SK-N-SH treated with all-trans-retinoic acid at 6 μM for 48 hours (cell line): ENCODE results near the gene CDX2.

ENCODE experiments used
- ATAC-seq: fragments of 200-7000 bp; cut with Tn5 transposase; 3 replicates; pipeline ENCODE4 v1.9.1; 2020; ENCODE audit warnings: mild to moderate bottlenecking, moderate library complexity
- ARNTL ChIP-seq: fragments of 450-650 bp; formaldehyde crosslinking; IDR thresholded peaks from 2 replicates; pipeline ENCODE4 v1.5.0; 2020; ENCODE audit warnings: low read depth, mild to moderate bottlenecking, moderate library complexity, borderline replicate concordance
- BACH2 ChIP-seq: fragments of 250-450 bp; sonication (Bioruptor Pico); IDR thresholded peaks from 2 replicates; pipeline ENCODE4 v1.9.0; 2021; ENCODE audit warnings: mild to moderate bottlenecking, borderline replicate concordance
- CREB5 ChIP-seq: fragments of 250-450 bp; sonication (Bioruptor Pico); IDR thresholded peaks from 2 replicates; pipeline ENCODE4 v1.5.1; 2020; ENCODE audit warnings: low read depth, mild to moderate bottlenecking, moderate library complexity
- CSDC2 ChIP-seq: fragments of 250-450 bp; sonication (Bioruptor Pico); IDR thresholded peaks from 2 replicates; pipeline ENCODE4 v1.5.0; 2020; ENCODE audit warnings: mild to moderate bottlenecking, moderate library complexity
- CSRNP3 ChIP-seq: fragments of 250-450 bp; sonication (Bioruptor Pico); IDR thresholded peaks from 2 replicates; pipeline ENCODE4 v1.5.1; 2021; ENCODE audit warnings: mild to moderate bottlenecking, moderate library complexity
- ESRRG ChIP-seq: fragments of 250-450 bp; sonication (Bioruptor Pico); IDR thresholded peaks from 2 replicates; pipeline ENCODE4 v1.6.1; 2021; ENCODE audit warnings: mild to moderate bottlenecking
- ISL1 ChIP-seq: fragments of 250-450 bp; sonication (Bioruptor Pico); IDR thresholded peaks from 2 replicates; pipeline ENCODE4 v2.1.2; 2022; ENCODE audit warnings: mild to moderate bottlenecking, moderate library complexity
- OSR1 ChIP-seq: fragments of 250-450 bp; sonication (Bioruptor Pico); IDR thresholded peaks from 2 replicates; pipeline ENCODE4 v1.8.0; 2022; ENCODE audit warnings: moderate library complexity, mild to moderate bottlenecking, inconsistent platforms
- PATZ1 ChIP-seq: fragments of 250-450 bp; sonication (Bioruptor Pico); IDR thresholded peaks from 2 replicates; pipeline ENCODE4 v1.8.0; 2020; ENCODE audit warnings: mild to moderate bottlenecking, moderate library complexity, borderline replicate concordance
- PPARA ChIP-seq: fragments of 250-450 bp; sonication (Bioruptor Pico); IDR thresholded peaks from 2 replicates; pipeline ENCODE4 v1.5.0; 2020; ENCODE audit warnings: mild to moderate bottlenecking, borderline replicate concordance
- RARB ChIP-seq: fragments of 250-450 bp; sonication (Bioruptor Pico); IDR thresholded peaks from 2 replicates; pipeline ENCODE4 v1.8.0; 2021; ENCODE audit warnings: mild to moderate bottlenecking, moderate library complexity
- SNAI2 ChIP-seq: fragments of 250-450 bp; sonication (Bioruptor Pico); IDR thresholded peaks from 2 replicates; pipeline ENCODE4 v1.5.0; 2020; ENCODE audit warnings: mild to moderate bottlenecking, moderate library complexity
- TCF4 ChIP-seq: fragments of 250-450 bp; sonication (Bioruptor Pico); IDR thresholded peaks from 2 replicates; pipeline ENCODE4 v1.8.0; 2021; ENCODE audit warnings: mild to moderate bottlenecking, moderate library complexity, borderline replicate concordance
- TOX ChIP-seq: fragments of 250-450 bp; sonication (Bioruptor Pico); IDR thresholded peaks from 2 replicates; pipeline ENCODE4 v1.8.0; 2021; ENCODE audit warnings: mild to moderate bottlenecking, moderate library complexity, borderline replicate concordance
- TSHZ2 ChIP-seq: fragments of 250-450 bp; sonication (Bioruptor Pico); IDR thresholded peaks from 2 replicates; pipeline ENCODE4 v1.5.0; 2020; ENCODE audit warnings: mild to moderate bottlenecking, moderate library complexity
- ZC3H10 ChIP-seq: fragments of 250-450 bp; sonication (Bioruptor Pico); IDR thresholded peaks from 2 replicates; pipeline ENCODE4 v1.5.1; 2021; ENCODE audit warnings: mild to moderate bottlenecking, moderate library complexity
- ZFP3 ChIP-seq: fragments of 250-450 bp; sonication (Bioruptor Pico); IDR thresholded peaks from 2 replicates; pipeline ENCODE4 v1.5.0; 2020; ENCODE audit warnings: mild to moderate bottlenecking, moderate library complexity
- ZFP30 ChIP-seq: fragments of 450-650 bp; formaldehyde crosslinking; IDR thresholded peaks from 2 replicates; pipeline ENCODE4 v1.5.0; 2022; ENCODE audit warnings: mild to moderate bottlenecking, moderate library complexity
- ZNF565 ChIP-seq: fragments of 450-650 bp; formaldehyde crosslinking; conservative IDR thresholded peaks from 2 replicates; pipeline ENCODE4 v1.5.0; 2020; ENCODE audit warnings: low read depth, mild to moderate bottlenecking, moderate library complexity
- ZNF70 ChIP-seq: fragments of 450-650 bp; formaldehyde crosslinking; IDR thresholded peaks from 2 replicates; pipeline ENCODE4 v1.5.0; 2020; ENCODE audit warnings: mild to moderate bottlenecking, moderate library complexity
- ZNF8 ChIP-seq: fragments of 450-650 bp; formaldehyde crosslinking; IDR thresholded peaks from 2 replicates; pipeline ENCODE4 v1.5.0; 2020; ENCODE audit warnings: mild to moderate bottlenecking, moderate library complexity

Gene CDX2

GRCh38 chr13:27922883-27923612 is 46.1 kb downstream of the CDX2 start (continued):
- TF ChIP-seq TOX (CRISPR knock-in tag) (no peak), CSRNP3 (CRISPR knock-in tag) (no peak)

GRCh38 chr13:27921961-27922882 is 46.9 kb downstream of the CDX2 start:
- no peak for ATAC-seq
- TF ChIP-seq CREB5 (no peak), SNAI2 (CRISPR knock-in tag) (no peak), ZFP3 (CRISPR knock-in tag) (no peak), PATZ1 (CRISPR knock-in tag) (no peak)

- no peak for TF ChIP-seq SNAI2 (CRISPR knock-in tag)
- no peak for TF ChIP-seq TCF4 (CRISPR knock-in tag)
- TF ChIP-seq CSRNP3 (CRISPR knock-in tag): no peak
- no peak for TF ChIP-seq ZNF565 (CRISPR knock-in tag)
- TF ChIP-seq ARNTL: no peak
- TF ChIP-seq BACH2 (CRISPR knock-in tag): no peak
- no peak for TF ChIP-seq ZC3H10 (CRISPR knock-in tag)
- TF ChIP-seq ZFP30: no peak
- TF ChIP-seq ISL1 (CRISPR knock-in tag): no peak
- TF ChIP-seq RARB (CRISPR knock-in tag): no peak
- no peak for TF ChIP-seq PPARA (CRISPR knock-in tag)
- no peak for TF ChIP-seq CREB5
- no peak; the same call in 2 of the 3 replicates for ATAC-seq
Measured at GRCh38 chr13:27921421-27921960, 47.6 kb downstream of the CDX2 start.

GRCh38 chr13:27920677-27921420 is 48.3 kb downstream of the CDX2 start:
- peak; percentile 69 for ATAC-seq
- TF ChIP-seq ZFP3 (CRISPR knock-in tag) (no peak), SNAI2 (CRISPR knock-in tag) (no peak), TSHZ2 (no peak), TCF4 (CRISPR knock-in tag) (no peak), ARNTL (no peak), ZNF70 (CRISPR knock-in tag) (no peak), OSR1 (CRISPR knock-in tag) (no peak), RARB (CRISPR knock-in tag) (no peak), ISL1 (CRISPR knock-in tag) (no peak), BACH2 (CRISPR knock-in tag) (no peak), ZNF565 (CRISPR knock-in tag) (no peak), ESRRG (CRISPR knock-in tag) (no peak), ZNF8 (CRISPR knock-in tag) (no peak), CSDC2 (CRISPR knock-in tag) (no peak), ZFP30 (no peak)
